Testis (tissue), 3 donors: ENCODE results near the gene FARS2. TPM values are rescaled to one million over a fixed set of nuclear protein-coding genes. Genes with fewer than 3 reads are reported as not detected.

ENCODE experiments used
- DNase-seq: peaks from one replicate; pipeline ENCODE4 v3.0.0-alpha.2; 2019
- H3K27ac ChIP-seq, 2 donors: fragments of 200-600 bp; sonication (generic); one replicate each; pipeline ENCODE4 v1.5.1; 2019
- H3K27me3 ChIP-seq: fragments of 200-600 bp; sonication (generic); one replicate; pipeline ENCODE4 v1.5.1; 2019
- H3K36me3 ChIP-seq: fragments of 200-600 bp; sonication (generic); one replicate; pipeline ENCODE4 v1.5.1; 2017; ENCODE audit warnings: low read depth; ENCODE audit errors: missing control alignments
- H3K4me1 ChIP-seq: fragments of 200-600 bp; sonication (generic); one replicate; pipeline ENCODE4 v1.5.1; 2019
- H3K4me3 ChIP-seq, 2 donors: fragments of 200-600 bp; sonication (generic); one replicate each; pipeline ENCODE4 v1.5.1; 2017 to 2019
- H3K9me3 ChIP-seq: fragments of 200-600 bp; sonication (generic); one replicate; pipeline ENCODE4 v1.5.1; 2017
- POLR2A ChIP-seq: fragments of 450-650 bp; IDR thresholded peaks from one replicate; pipeline ENCODE4 v1.6.1; 2017; ENCODE audit warnings: antibody characterized with exemption, mild to moderate bottlenecking, moderate library complexity
- WGBS, 2 donors: methylation state at CpG; one replicate each; pipeline ENCODE4 v1.1.5; 2018; 5-methylcytosine and 5-hydroxymethylcytosine counted together
- intact Hi-C: fragments of 100-400 bp; cut with DNase I; formaldehyde crosslinking; loops from one replicate; pipeline ENCODE4 v1.15.1; 2023; ENCODE audit warnings: low total_unique reads
- polyA plus RNA-seq: library from polyadenylated mRNA; stranded (reverse); fragments of 350-450 nt; fragmentation: Illumina TruSeq; extraction: RNeasy Lipid Tissue Mini Kit (QIAGEN cat#74804); gene quantifications from one replicate; pipeline ENCODE4 v1.2.3, GENCODE V29; 2014; ENCODE audit warnings: low read depth, low replicate concordance; ENCODE audit not compliant: insufficient read depth
- total RNA-seq, 2 donors: library from RNA; depleted of rRNA; stranded (reverse); fragments of >200 nt; gene quantifications; one replicate each; pipeline ENCODE4 v1.2.3, GENCODE V29; 2016
- TF ChIP-seq, protein P1 (sequence below), 3 experiments: fragments of 450-650 bp in 2 of 3; fragments of 200-600 bp in 1 of 3; sonication (generic) in 1 of 3; IDR thresholded peaks; one replicate each; pipeline ENCODE4 v1.5.1; 2016 to 2019; ENCODE audit warnings: antibody characterized with exemption in 3 of 3, mild to moderate bottlenecking in 2 of 3, moderate library complexity in 1 of 3

The FARS2 gene
- total and polyA plus RNA-seq, 3 donors from 2014 or later, result 15.4 to 26.8 (median 22.1) TPM

DNA sequence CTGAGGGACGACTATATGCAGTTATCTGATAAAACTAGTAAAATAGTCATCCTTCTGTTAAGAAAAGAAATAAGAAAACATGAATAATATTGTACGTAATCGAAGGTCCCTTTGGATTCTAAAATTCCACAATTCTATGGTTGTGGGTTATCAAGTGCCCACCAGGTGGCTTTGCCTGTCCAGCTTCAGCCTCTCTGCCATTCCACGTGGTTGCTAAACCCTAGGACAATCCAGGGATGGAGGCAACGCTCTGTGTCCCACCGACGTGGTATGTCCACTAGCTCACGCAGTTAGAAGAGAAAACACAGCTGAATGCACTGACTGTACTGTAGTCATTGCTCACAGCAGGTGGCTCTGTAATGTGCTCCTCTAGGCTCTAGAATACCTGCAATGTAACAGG lies 349.3 kb downstream of the FARS2 start:
- Histone ChIP-seq H3K27me3 (no peaks in the 10 kb centered on the region), H3K27ac (no peak overlapping the region), H3K4me1 (no peaks in the 10 kb centered on the region), H3K4me3 (no peak overlapping the region), H3K9me3 (no peaks in the 10 kb centered on the region), H3K36me3 (no peaks in the 10 kb centered on the region)
- WGBS, 2 donors, result 89 to 90% methylated on average over 8 of the region's 8 CpGs
- TF ChIP-seq, protein P1, sequence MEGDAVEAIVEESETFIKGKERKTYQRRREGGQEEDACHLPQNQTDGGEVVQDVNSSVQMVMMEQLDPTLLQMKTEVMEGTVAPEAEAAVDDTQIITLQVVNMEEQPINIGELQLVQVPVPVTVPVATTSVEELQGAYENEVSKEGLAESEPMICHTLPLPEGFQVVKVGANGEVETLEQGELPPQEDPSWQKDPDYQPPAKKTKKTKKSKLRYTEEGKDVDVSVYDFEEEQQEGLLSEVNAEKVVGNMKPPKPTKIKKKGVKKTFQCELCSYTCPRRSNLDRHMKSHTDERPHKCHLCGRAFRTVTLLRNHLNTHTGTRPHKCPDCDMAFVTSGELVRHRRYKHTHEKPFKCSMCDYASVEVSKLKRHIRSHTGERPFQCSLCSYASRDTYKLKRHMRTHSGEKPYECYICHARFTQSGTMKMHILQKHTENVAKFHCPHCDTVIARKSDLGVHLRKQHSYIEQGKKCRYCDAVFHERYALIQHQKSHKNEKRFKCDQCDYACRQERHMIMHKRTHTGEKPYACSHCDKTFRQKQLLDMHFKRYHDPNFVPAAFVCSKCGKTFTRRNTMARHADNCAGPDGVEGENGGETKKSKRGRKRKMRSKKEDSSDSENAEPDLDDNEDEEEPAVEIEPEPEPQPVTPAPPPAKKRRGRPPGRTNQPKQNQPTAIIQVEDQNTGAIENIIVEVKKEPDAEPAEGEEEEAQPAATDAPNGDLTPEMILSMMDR (IDR thresholded peaks at IDR 0.05), result no peak
- intact Hi-C loops, result no loop called here
- no peak for DNase-seq

DNA sequence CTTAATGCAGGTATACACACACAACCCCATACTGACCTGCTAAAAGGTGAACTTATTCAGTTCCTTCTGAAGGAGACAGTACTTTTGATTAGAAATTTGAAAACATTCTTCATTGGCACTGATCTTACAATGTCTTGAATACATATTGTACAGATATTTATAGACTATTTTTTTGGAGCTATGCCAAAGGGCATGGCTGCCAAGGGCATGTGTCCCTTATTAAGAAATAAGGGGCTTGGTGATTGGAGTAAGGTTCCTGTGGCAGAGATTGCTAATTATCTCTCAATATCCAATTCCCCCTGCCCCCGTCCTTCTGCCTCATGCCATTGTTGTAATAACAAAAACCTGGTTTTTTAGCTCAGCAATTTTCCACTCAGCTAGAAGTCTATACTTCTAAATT lies 355.9 kb downstream of the FARS2 start:
- no peaks in the 10 kb centered on the region for H3K27me3 ChIP-seq
- intact Hi-C loops, result no loop called here
- TF ChIP-seq POLR2A, result no peak
- TF ChIP-seq, protein P1 (IDR thresholded peaks at IDR 0.05), result no peak
- no peaks in the 10 kb centered on the region for H3K36me3 ChIP-seq
- no peaks in the 10 kb centered on the region for H3K9me3 ChIP-seq
- H3K27ac ChIP-seq, result no peak overlapping the region
- no peak overlapping the region for H3K4me3 ChIP-seq
- WGBS, 2 donors, result 93 to 100% methylated on average over 1 of the region's 1 CpG
- DNase-seq, result no peak
- H3K4me1 ChIP-seq, result no peaks in the 10 kb centered on the region

DNA sequence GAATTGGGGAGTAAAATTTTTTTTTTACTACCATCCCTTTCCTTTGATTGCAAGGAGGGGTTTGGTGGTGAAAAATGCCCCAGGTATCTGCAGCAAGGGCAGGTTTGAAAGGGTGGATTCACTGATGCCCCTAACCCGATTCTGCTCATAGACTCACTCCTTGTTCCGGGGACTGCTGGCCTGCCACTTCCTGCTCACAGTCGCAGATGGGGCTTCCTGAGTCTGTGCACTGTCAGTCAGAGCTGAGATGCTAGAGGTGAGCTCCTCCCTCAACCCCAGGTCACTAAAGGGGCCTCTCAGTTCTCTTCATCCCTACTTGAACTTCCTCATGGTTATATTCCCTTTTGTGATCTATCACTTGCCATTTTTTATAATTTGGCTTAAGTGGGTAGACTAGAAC lies 357.9 kb downstream of the FARS2 start:
- Histone ChIP-seq H3K27me3 (no peaks in the 10 kb centered on the region), H3K4me1 (no peaks in the 10 kb centered on the region), H3K36me3 (no peaks in the 10 kb centered on the region), H3K27ac (no peak overlapping the region), H3K9me3 (no peaks in the 10 kb centered on the region), H3K4me3 (no peak overlapping the region)
- intact Hi-C loops, result no loop called here
- WGBS, 2 donors, result 78 to 87% methylated on average over 3 of the region's 3 CpGs
- TF ChIP-seq, protein P1 (IDR thresholded peaks at IDR 0.05), result no peak
- TF ChIP-seq POLR2A, result no peak
- no peak for DNase-seq

DNA sequence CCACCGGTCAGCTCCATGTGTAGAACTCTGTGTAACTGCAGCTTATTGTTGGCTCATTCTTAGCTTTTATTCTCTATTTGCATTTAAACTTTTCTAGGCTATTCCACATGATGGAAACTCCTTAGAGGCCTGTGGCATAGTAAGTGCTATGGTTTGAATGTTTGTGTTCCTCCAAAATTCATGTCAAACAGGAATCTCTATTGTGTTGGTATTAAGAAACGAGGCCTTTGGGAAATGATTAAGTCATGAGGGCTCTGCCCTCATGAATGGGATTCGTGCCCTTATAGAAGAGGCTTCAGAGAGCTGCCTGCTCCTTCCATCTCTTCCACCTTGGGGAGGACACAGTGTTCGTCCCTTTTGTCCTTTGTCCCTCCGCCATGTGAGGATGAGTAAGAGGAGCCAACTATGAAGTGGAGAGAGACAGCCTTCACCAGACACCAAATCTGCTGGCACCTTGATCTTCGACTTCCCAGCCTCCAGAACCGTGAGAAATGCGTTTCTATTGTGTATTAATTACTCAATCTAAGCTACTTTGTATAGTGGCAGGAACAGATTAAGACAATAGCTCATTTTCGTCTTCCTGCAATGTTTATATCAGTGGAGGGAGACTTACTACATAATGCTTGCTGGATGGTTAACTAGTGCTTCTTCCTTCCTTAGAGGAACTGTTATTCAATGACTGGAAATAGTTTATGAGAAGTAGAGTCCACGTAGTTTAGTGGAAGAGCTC lies 361.1 kb downstream of the FARS2 start:
- TF ChIP-seq, protein P1 (IDR thresholded peaks at IDR 0.05), result no peak
- TF ChIP-seq POLR2A, result no peak
- DNase-seq, result no peak
- H3K36me3 ChIP-seq, result no peaks in the 10 kb centered on the region
- no peaks in the 10 kb centered on the region for H3K4me1 ChIP-seq
- intact Hi-C loops, result no loop called here
- no peaks in the 10 kb centered on the region for H3K27me3 ChIP-seq
- no peak overlapping the region for H3K27ac ChIP-seq
- H3K4me3 ChIP-seq, result no peak overlapping the region
- WGBS, 2 donors, result 81 to 86% methylated on average over 10 of the region's 10 CpGs
- no peaks in the 10 kb centered on the region for H3K9me3 ChIP-seq

DNA sequence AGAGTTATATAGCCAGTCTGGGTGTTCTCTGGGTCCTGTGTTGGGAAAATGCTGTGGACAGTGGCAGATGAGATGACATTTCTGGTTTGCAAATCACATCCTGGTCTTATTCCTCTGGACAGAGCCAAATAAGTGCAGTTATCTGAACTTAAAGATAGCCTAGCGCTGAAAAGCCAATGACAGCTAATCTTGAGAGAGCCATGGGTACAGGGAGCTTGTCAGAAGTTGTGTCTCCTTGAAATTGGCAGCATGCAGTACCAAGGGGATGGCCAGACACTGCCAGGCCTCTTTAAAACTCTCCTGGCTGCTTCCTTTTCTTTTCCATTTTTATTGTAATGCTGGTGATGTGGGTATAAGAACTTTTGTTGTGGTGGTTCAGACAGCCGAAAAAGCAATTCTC lies 362.5 kb downstream of the FARS2 start:
- Histone ChIP-seq H3K9me3 (no peaks in the 10 kb centered on the region), H3K4me3 (no peak overlapping the region), H3K27me3 (no peaks in the 10 kb centered on the region), H3K36me3 (no peaks in the 10 kb centered on the region), H3K27ac (no peak overlapping the region), H3K4me1 (no peaks in the 10 kb centered on the region)
- TF ChIP-seq, protein P1 (IDR thresholded peaks at IDR 0.05), result no peak
- TF ChIP-seq POLR2A, result no peak
- WGBS, 2 donors, result 76 to 80% methylated on average over 2 of the region's 2 CpGs
- intact Hi-C loops, result no loop called here
- no peak for DNase-seq
